MM.1S (cell line): ENCODE measurements around the gene MLC1.
A peak's percentile ranks its signal among the peaks of the same experiment; 100 is the strongest.

Experiments used
- DNase-seq: peaks from one replicate; pipeline ENCODE4 v3.0.0-alpha.2; 2015
- H2AFZ ChIP-seq: fragments of 300-600 bp; sonication (generic); 2 replicates; pipeline ENCODE4 v1.6.0; 2016; ENCODE audit warnings: antibody characterized with exemption, low read length
- H3F3A ChIP-seq: fragments of 300-600 bp; sonication (generic); 2 replicates; pipeline ENCODE4 v1.6.1; 2016; ENCODE audit warnings: mild to moderate bottlenecking, antibody characterized with exemption, low read length, moderate library complexity, mixed read lengths; ENCODE audit not compliant: insufficient read depth
- H3K27ac ChIP-seq: fragments of 300-600 bp; sonication (generic); 2 replicates; pipeline ENCODE4 v1.5.1; 2016; ENCODE audit warnings: mild to moderate bottlenecking, low read length
- H3K27me3 ChIP-seq: fragments of 300-600 bp; sonication (generic); replicated peaks from 2 replicates; pipeline ENCODE4 v1.6.0; 2016; ENCODE audit warnings: low read length; ENCODE audit not compliant: insufficient read depth
- H3K36me3 ChIP-seq: fragments of 300-600 bp; sonication (generic); replicated peaks from 2 replicates; pipeline ENCODE4 v1.6.1; 2016; ENCODE audit warnings: mild to moderate bottlenecking, low read length, mixed read lengths; ENCODE audit not compliant: insufficient read depth
- H3K4me1 ChIP-seq: fragments of 300-600 bp; sonication (generic); 2 replicates; pipeline ENCODE4 v1.6.1; 2016; ENCODE audit warnings: low read length, mixed read lengths
- H3K4me2 ChIP-seq: fragments of 300-600 bp; sonication (generic); 2 replicates; pipeline ENCODE4 v1.6.0; 2016; ENCODE audit warnings: low read depth, low read length
- H3K4me3 ChIP-seq: fragments of 300-600 bp; sonication (generic); 2 replicates; pipeline ENCODE4 v1.5.1; 2016; ENCODE audit warnings: low read length, mixed read lengths
- H3K79me2 ChIP-seq: fragments of 300-600 bp; sonication (generic); 2 replicates; pipeline ENCODE4 v1.6.1; 2016; ENCODE audit warnings: mixed run types, low read length, mixed read lengths
- H3K9ac ChIP-seq: fragments of 300-600 bp; sonication (generic); 2 replicates; pipeline ENCODE4 v1.6.1; 2016; ENCODE audit warnings: low read length, mixed read lengths
- H3K9me2 ChIP-seq: fragments of 300-600 bp; sonication (generic); replicated peaks from 2 replicates; pipeline ENCODE4 v1.6.1; 2016; ENCODE audit warnings: mild to moderate bottlenecking, low read length, mixed read lengths; ENCODE audit not compliant: insufficient read depth
- H3K9me3 ChIP-seq: fragments of 300-600 bp; sonication (generic); replicated peaks from 2 replicates; pipeline ENCODE4 v1.6.1; 2016; ENCODE audit warnings: mild to moderate bottlenecking, low read length, mixed read lengths; ENCODE audit not compliant: insufficient read depth
- H4K20me1 ChIP-seq: fragments of 300-600 bp; sonication (generic); 2 replicates; pipeline ENCODE4 v1.6.1; 2016; ENCODE audit warnings: mild to moderate bottlenecking, low read length, moderate library complexity, mixed read lengths; ENCODE audit not compliant: insufficient read depth
- EZH2 ChIP-seq: fragments of 300-600 bp; sonication (generic); optimal IDR thresholded peaks from 2 replicates; pipeline ENCODE3; 2017; ENCODE audit warnings: low read depth, mild to moderate bottlenecking, antibody characterized with exemption, low read length, mixed read lengths
- EZH2phosphoT487 ChIP-seq: fragments of 300-600 bp; sonication (generic); IDR thresholded peaks from 2 replicates; pipeline ENCODE4 v1.6.1; 2018; ENCODE audit warnings: antibody characterized with exemption, low read length

MLC1 gene

GRCh38 chr22:50009765-50010675 is 75.2 kb downstream of the MLC1 start:
- H3K4me2 ChIP-seq, result no peak overlapping the region
- H2AFZ ChIP-seq, result no peak overlapping the region
- H3F3A ChIP-seq, result no peaks in the 10 kb centered on the region
- TF ChIP-seq EZH2, result peak; percentile 48
- TF ChIP-seq EZH2phosphoT487, result no peak
- H3K27ac ChIP-seq, result no peak overlapping the region
- no peaks in the 10 kb centered on the region for H3K9me2 ChIP-seq
- H3K36me3 ChIP-seq, result no peaks in the 10 kb centered on the region
- H4K20me1 ChIP-seq, result no peaks in the 10 kb centered on the region
- no peaks in the 10 kb centered on the region for H3K79me2 ChIP-seq
- no peak for DNase-seq
- no peak overlapping the region for H3K4me3 ChIP-seq
- H3K27me3 ChIP-seq, result peaks cover 89% of the 10 kb centered on the region
- H3K9ac ChIP-seq, result no peak overlapping the region
- no peaks in the 10 kb centered on the region for H3K9me3 ChIP-seq
- H3K4me1 ChIP-seq, result no peaks in the 10 kb centered on the region
